Measurements from ENCODE around the gene MORC3. TPM values are rescaled to one million over a fixed set of nuclear protein-coding genes. Genes with fewer than 3 reads are reported as not detected.

Gene MORC3
- total and polyA plus RNA-seq, 4 donors: 3.9 to 44.1 (median 14.1) TPM

DNA sequence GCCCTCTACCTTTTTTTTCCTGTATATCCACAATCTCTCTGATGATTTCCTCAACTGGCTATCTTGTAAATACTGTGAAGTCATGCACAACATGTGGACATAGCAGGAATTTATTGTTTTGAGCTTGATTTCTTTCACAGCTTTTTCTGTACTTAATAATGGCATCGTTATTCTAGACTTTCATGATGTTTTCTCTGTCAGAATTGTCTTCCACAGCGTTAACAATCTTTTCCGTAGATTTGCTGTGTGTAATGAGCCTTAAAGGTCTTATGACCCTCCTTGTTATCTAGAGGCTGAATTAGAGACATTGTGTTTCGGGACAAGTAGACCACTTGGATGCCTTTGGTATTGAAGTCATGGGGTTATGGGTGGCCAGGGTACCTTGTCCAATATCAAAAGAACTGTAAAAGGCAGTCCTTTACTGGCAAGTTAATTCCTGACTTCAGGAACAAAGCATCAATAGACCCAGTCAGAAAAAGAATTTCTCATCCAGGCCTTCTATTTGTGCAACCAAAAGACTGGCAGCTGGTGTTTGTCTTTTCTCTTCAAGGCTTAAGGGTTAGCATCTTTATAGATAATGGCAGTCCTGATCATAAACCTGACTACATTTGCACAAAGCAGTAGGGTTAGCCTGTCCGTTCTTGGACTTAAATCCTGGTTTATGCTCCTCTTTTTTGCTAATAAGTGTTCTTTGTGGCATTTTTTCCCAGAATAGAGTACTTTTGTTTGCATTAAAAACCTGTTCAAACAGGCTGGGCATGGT, 35.1 kb downstream of the MORC3 start:
- 97% methylated on average over 5 of the region's 5 CpGs for WGBS
- H3K27ac ChIP-seq (ENCODE audit: low read depth in 1 of 2, low read length in 2 of 2): no peak overlapping the region
- H3K27me3 ChIP-seq (ENCODE audit: control insufficient read depth in 4 of 4, insufficient read depth in 4 of 4, low read length in 3 of 4): no peaks in the 10 kb centered on the region
- DNase-seq (ENCODE audit: low spot score): no peak
- no peak overlapping the region for H3K9ac ChIP-seq (ENCODE audit: low read depth in 1 of 2, low read length in 2 of 2)
- H3K9me3 ChIP-seq (ENCODE audit: control insufficient read depth in 4 of 4, low read length in 3 of 4): no peaks in the 10 kb centered on the region
- H3K4me1 ChIP-seq (ENCODE audit: control insufficient read depth in 4 of 4, insufficient read depth in 4 of 4, low read length in 3 of 4): no peaks in the 10 kb centered on the region
- TF ChIP-seq FOXA2 (IDR thresholded peaks at IDR 0.05): no peak
- no peak for TF ChIP-seq HNF4G (IDR thresholded peaks at IDR 0.05)
- no peak for TF ChIP-seq EGR1 (IDR thresholded peaks at IDR 0.05; ENCODE audit: low read depth in 2 of 2)
- TF ChIP-seq FOXA1 (IDR thresholded peaks at IDR 0.05): no peak
- TF ChIP-seq TAF1 (conservative IDR thresholded peaks at IDR 0.05): no peak
- TF ChIP-seq, protein P1, sequence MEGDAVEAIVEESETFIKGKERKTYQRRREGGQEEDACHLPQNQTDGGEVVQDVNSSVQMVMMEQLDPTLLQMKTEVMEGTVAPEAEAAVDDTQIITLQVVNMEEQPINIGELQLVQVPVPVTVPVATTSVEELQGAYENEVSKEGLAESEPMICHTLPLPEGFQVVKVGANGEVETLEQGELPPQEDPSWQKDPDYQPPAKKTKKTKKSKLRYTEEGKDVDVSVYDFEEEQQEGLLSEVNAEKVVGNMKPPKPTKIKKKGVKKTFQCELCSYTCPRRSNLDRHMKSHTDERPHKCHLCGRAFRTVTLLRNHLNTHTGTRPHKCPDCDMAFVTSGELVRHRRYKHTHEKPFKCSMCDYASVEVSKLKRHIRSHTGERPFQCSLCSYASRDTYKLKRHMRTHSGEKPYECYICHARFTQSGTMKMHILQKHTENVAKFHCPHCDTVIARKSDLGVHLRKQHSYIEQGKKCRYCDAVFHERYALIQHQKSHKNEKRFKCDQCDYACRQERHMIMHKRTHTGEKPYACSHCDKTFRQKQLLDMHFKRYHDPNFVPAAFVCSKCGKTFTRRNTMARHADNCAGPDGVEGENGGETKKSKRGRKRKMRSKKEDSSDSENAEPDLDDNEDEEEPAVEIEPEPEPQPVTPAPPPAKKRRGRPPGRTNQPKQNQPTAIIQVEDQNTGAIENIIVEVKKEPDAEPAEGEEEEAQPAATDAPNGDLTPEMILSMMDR (IDR thresholded peaks at IDR 0.05; ENCODE audit: low read depth, low read length, missing input control): no peak
- TF ChIP-seq, protein P2, sequence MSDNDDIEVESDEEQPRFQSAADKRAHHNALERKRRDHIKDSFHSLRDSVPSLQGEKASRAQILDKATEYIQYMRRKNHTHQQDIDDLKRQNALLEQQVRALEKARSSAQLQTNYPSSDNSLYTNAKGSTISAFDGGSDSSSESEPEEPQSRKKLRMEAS (IDR thresholded peaks at IDR 0.05): no peak
- H3K4me3 ChIP-seq (ENCODE audit: low read depth in 1 of 3, low read length in 3 of 3): no peak overlapping the region
- H3K36me3 ChIP-seq (ENCODE audit: control insufficient read depth in 4 of 4, insufficient read depth in 3 of 4, low read depth in 1 of 4, low read length in 3 of 4): peaks cover 12 to 62% (median 46%) of the 10 kb centered on the region in 4 donors

DNA sequence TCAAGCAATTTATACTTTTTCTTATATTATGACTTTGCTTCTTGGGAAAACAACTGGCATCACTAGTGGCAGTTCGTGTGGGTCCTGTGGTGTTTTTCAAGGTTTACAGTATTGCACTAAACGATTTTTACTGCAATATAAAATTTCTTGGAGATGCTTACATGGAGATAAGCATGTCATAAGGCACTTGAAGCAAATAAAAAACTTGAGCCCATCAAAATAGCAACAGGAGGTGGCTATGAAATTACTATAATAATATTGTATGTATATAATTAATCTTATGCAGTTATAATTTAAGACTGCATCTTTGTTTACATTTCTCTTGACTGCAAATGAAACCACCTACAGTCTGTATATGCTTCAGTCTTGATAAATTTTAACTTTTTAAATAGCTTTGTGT, 35.9 kb downstream of the MORC3 start:
- Histone ChIP-seq H3K27ac (ENCODE audit: low read depth in 1 of 2, low read length in 2 of 2) (no peak overlapping the region), H3K9me3 (ENCODE audit: control insufficient read depth in 4 of 4, low read length in 3 of 4) (no peaks in the 10 kb centered on the region), H3K9ac (ENCODE audit: low read depth in 1 of 2, low read length in 2 of 2) (no peak overlapping the region), H3K4me1 (ENCODE audit: control insufficient read depth in 4 of 4, insufficient read depth in 4 of 4, low read length in 3 of 4) (no peaks in the 10 kb centered on the region), H3K36me3 (ENCODE audit: control insufficient read depth in 4 of 4, insufficient read depth in 3 of 4, low read depth in 1 of 4, low read length in 3 of 4) (peaks cover 17 to 61% (median 48%) of the 10 kb centered on the region in 4 donors), H3K27me3 (ENCODE audit: control insufficient read depth in 4 of 4, insufficient read depth in 4 of 4, low read length in 3 of 4) (no peaks in the 10 kb centered on the region), H3K4me3 (ENCODE audit: low read depth in 1 of 3, low read length in 3 of 3) (no peak overlapping the region)
- WGBS: 79% methylated on average over 2 of the region's 2 CpGs
- TF ChIP-seq FOXA1 (IDR thresholded peaks at IDR 0.05) (no peak), JUND (IDR thresholded peaks at IDR 0.05) (no peak), HNF4G (IDR thresholded peaks at IDR 0.05) (no peak), EGR1 (IDR thresholded peaks at IDR 0.05; ENCODE audit: low read depth in 2 of 2) (no peak), HNF4A (conservative IDR thresholded peaks at IDR 0.05) (no peak), FOXA2 (IDR thresholded peaks at IDR 0.05) (no peak), YY1 (IDR thresholded peaks at IDR 0.05) (no peak), NR2F2 (IDR thresholded peaks at IDR 0.05) (no peak)
- TF ChIP-seq, protein P1 (IDR thresholded peaks at IDR 0.05; ENCODE audit: low read depth, low read length, missing input control): no peak
- TF ChIP-seq, protein P3, sequence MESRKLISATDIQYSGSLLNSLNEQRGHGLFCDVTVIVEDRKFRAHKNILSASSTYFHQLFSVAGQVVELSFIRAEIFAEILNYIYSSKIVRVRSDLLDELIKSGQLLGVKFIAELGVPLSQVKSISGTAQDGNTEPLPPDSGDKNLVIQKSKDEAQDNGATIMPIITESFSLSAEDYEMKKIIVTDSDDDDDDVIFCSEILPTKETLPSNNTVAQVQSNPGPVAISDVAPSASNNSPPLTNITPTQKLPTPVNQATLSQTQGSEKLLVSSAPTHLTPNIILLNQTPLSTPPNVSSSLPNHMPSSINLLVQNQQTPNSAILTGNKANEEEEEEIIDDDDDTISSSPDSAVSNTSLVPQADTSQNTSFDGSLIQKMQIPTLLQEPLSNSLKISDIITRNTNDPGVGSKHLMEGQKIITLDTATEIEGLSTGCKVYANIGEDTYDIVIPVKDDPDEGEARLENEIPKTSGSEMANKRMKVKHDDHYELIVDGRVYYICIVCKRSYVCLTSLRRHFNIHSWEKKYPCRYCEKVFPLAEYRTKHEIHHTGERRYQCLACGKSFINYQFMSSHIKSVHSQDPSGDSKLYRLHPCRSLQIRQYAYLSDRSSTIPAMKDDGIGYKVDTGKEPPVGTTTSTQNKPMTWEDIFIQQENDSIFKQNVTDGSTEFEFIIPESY (IDR thresholded peaks at IDR 0.05): no peak
- TF ChIP-seq, protein P4, sequence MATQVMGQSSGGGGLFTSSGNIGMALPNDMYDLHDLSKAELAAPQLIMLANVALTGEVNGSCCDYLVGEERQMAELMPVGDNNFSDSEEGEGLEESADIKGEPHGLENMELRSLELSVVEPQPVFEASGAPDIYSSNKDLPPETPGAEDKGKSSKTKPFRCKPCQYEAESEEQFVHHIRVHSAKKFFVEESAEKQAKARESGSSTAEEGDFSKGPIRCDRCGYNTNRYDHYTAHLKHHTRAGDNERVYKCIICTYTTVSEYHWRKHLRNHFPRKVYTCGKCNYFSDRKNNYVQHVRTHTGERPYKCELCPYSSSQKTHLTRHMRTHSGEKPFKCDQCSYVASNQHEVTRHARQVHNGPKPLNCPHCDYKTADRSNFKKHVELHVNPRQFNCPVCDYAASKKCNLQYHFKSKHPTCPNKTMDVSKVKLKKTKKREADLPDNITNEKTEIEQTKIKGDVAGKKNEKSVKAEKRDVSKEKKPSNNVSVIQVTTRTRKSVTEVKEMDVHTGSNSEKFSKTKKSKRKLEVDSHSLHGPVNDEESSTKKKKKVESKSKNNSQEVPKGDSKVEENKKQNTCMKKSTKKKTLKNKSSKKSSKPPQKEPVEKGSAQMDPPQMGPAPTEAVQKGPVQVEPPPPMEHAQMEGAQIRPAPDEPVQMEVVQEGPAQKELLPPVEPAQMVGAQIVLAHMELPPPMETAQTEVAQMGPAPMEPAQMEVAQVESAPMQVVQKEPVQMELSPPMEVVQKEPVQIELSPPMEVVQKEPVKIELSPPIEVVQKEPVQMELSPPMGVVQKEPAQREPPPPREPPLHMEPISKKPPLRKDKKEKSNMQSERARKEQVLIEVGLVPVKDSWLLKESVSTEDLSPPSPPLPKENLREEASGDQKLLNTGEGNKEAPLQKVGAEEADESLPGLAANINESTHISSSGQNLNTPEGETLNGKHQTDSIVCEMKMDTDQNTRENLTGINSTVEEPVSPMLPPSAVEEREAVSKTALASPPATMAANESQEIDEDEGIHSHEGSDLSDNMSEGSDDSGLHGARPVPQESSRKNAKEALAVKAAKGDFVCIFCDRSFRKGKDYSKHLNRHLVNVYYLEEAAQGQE (IDR thresholded peaks at IDR 0.05): no peak
- TF ChIP-seq, protein P5, sequence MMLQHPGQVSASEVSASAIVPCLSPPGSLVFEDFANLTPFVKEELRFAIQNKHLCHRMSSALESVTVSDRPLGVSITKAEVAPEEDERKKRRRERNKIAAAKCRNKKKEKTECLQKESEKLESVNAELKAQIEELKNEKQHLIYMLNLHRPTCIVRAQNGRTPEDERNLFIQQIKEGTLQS (IDR thresholded peaks at IDR 0.05): no peak
- TF ChIP-seq, protein P2 (IDR thresholded peaks at IDR 0.05): no peak
- DNase-seq (ENCODE audit: low spot score): no peak
